HepG2 (cell line): ENCODE results near the gene AKAP12. TPM values are rescaled to one million over a fixed set of nuclear protein-coding genes. Genes with fewer than 3 reads are reported as not detected.

Source experiments
- BRD4 ChIP-seq: sonication (generic); formaldehyde crosslinking; IDR thresholded peaks from 2 replicates; pipeline ENCODE4 v1.4.0; 2020; ENCODE audit warnings: missing genetic modification reagents
- HOXA5 ChIP-seq: sonication (generic); formaldehyde crosslinking; IDR thresholded peaks from 2 replicates; pipeline ENCODE4 v1.4.0; 2020; ENCODE audit warnings: missing genetic modification reagents
- MATR3 ChIP-seq: sonication (generic); formaldehyde crosslinking; IDR thresholded peaks from 2 replicates; pipeline ENCODE4 v1.4.0; 2020; ENCODE audit warnings: missing genetic modification reagents
- NCOA5 ChIP-seq: sonication (generic); formaldehyde crosslinking; IDR thresholded peaks from 2 replicates; pipeline ENCODE4 v1.4.0; 2020; ENCODE audit warnings: missing genetic modification reagents
- NFKBIZ ChIP-seq: IDR thresholded peaks from 2 replicates; pipeline ENCODE4 v1.6.1; 2018; ENCODE audit warnings: missing genetic modification reagents, missing compliant biosample characterization
- NKX3-1 ChIP-seq: sonication (generic); formaldehyde crosslinking; IDR thresholded peaks from 2 replicates; pipeline ENCODE4 v1.5.0; 2020; ENCODE audit warnings: missing genetic modification reagents
- NR0B2 ChIP-seq: sonication (generic); formaldehyde crosslinking; IDR thresholded peaks from 2 replicates; pipeline ENCODE4 v1.4.0; 2020; ENCODE audit warnings: mild to moderate bottlenecking, missing genetic modification reagents
- NR2C2 ChIP-seq: sonication (generic); formaldehyde crosslinking; IDR thresholded peaks from 2 replicates; pipeline ENCODE4 v1.4.0; 2020; ENCODE audit warnings: missing genetic modification reagents, mild to moderate bottlenecking, moderate library complexity, borderline replicate concordance
- PCBP1 ChIP-seq: fragments of 200-400 bp; formaldehyde crosslinking; IDR thresholded peaks from 2 replicates; pipeline ENCODE4 v1.6.1; 2017; ENCODE audit warnings: mild to moderate bottlenecking, low read depth, low read length, borderline replicate concordance
- POLR2AphosphoS5 ChIP-seq: IDR thresholded peaks from 2 replicates; pipeline ENCODE4 v1.6.1; 2012; ENCODE audit warnings: low read depth, low read length
- RNF2 ChIP-seq: fragments of 450-650 bp; conservative IDR thresholded peaks from 2 replicates; pipeline ENCODE4 v1.6.1; 2016; ENCODE audit warnings: low read depth
- SOX13 ChIP-seq, 3 experiments: fragments of 450-650 bp in 1 of 3; sonication (generic) in 1 of 3; formaldehyde crosslinking in 1 of 3; IDR thresholded peaks in 2 of 3; conservative IDR thresholded peaks in 1 of 3; 2 replicates each; pipeline versions ENCODE4 v1.5.0 to v1.6.1; 2016 to 2020; ENCODE audit warnings: antibody characterized with exemption in 1 of 3, mild to moderate bottlenecking in 1 of 3, missing compliant biosample characterization in 1 of 3, missing genetic modification reagents in 1 of 3, moderate library complexity in 1 of 3
- SOX5 ChIP-seq: IDR thresholded peaks from 2 replicates; pipeline ENCODE4 v1.6.1; 2016; ENCODE audit warnings: borderline replicate concordance
- ZBTB20 ChIP-seq: sonication (generic); formaldehyde crosslinking; IDR thresholded peaks from 2 replicates; pipeline ENCODE4 v1.8.1; 2023; ENCODE audit warnings: missing genetic modification reagents, low read depth, mild to moderate bottlenecking, borderline replicate concordance
- ZBTB7A ChIP-seq: sonication (generic); formaldehyde crosslinking; IDR thresholded peaks from 2 replicates; pipeline ENCODE4 v1.8.0; 2022; ENCODE audit warnings: mild to moderate bottlenecking, missing genetic modification reagents
- ZFP62 ChIP-seq: sonication (generic); formaldehyde crosslinking; IDR thresholded peaks from 2 replicates; pipeline ENCODE4 v1.4.0; 2020; ENCODE audit warnings: missing genetic modification reagents
- ZNF629 ChIP-seq: sonication (generic); formaldehyde crosslinking; conservative IDR thresholded peaks from 2 replicates; pipeline ENCODE4 v1.5.0; 2020; ENCODE audit warnings: missing genetic modification reagents
- ZNF691 ChIP-seq: sonication (generic); formaldehyde crosslinking; IDR thresholded peaks from 2 replicates; pipeline ENCODE4 v1.4.0; 2020; ENCODE audit warnings: missing genetic modification reagents, low read depth, mild to moderate bottlenecking, borderline replicate concordance
- ZNF773 ChIP-seq: sonication (generic); formaldehyde crosslinking; IDR thresholded peaks from 2 replicates; pipeline ENCODE4 v1.4.0; 2020; ENCODE audit warnings: missing genetic modification reagents, borderline replicate concordance
- polyA plus RNA-seq, 8 experiments: library from polyadenylated mRNA; depleted of rRNA in 3 of 8; stranded (reverse) in 7 of 8; unstranded in 1 of 8; fragments of >200 nt; fragmentation: Illumina TruSeq in 4 of 8; extraction: Trizol in 4 of 8; gene quantifications; 2 replicates each; pipeline versions ENCODE4 v1.2.1 to v1.2.3, GENCODE V29; 2011 to 2016; ENCODE audit warnings: low read depth in 4 of 8, missing spikeins in 1 of 8, mixed read lengths in 1 of 8; ENCODE audit not compliant: insufficient read depth in 1 of 8
- total RNA-seq, 5 experiments: library from RNA; depleted of rRNA; stranded (reverse); fragments of >200 nt; fragmentation: Illumina TruSeq; extraction: Trizol; gene quantifications; 2 replicates each; pipeline ENCODE4 v1.2.3, GENCODE V29; 2016; ENCODE audit warnings: low read depth in 1 of 5
- TF ChIP-seq, protein P1 (sequence below): sonication (generic); formaldehyde crosslinking; IDR thresholded peaks from 2 replicates; pipeline ENCODE4 v1.5.1; 2020; ENCODE audit warnings: missing genetic modification reagents, mild to moderate bottlenecking, borderline replicate concordance
- TF ChIP-seq, protein P2 (sequence below): sonication (generic); formaldehyde crosslinking; IDR thresholded peaks from 2 replicates; pipeline ENCODE4 v1.4.0; 2020; ENCODE audit warnings: missing genetic modification reagents, mild to moderate bottlenecking, borderline replicate concordance
- TF ChIP-seq, protein P3 (sequence below): sonication (generic); formaldehyde crosslinking; IDR thresholded peaks from 2 replicates; pipeline ENCODE4 v1.5.0; 2020; ENCODE audit warnings: mild to moderate bottlenecking, missing genetic modification reagents

AKAP12 gene
- total and polyA plus RNA-seq, 2 of the 13 experiments (the other 11 are each of a cell fraction or from before 2014, with no cell fraction given): 10.6 to 19.0 TPM

GRCh38 chr6:151325075-151326050 is 85.6 kb downstream of the AKAP12 start (continued):
- TF ChIP-seq ZNF773: no peak
- TF ChIP-seq NR2C2 (CRISPR knock-in tag): no peak
- TF ChIP-seq SOX13 (IDR thresholded peaks at IDR 0.05): no peak
- no peak for TF ChIP-seq SOX13 (CRISPR knock-in tag; conservative IDR thresholded peaks at IDR 0.05 in 1 of 2, IDR thresholded peaks at IDR 0.05 in 1 of 2)
- TF ChIP-seq ZBTB7A (CRISPR knock-in tag): peak; percentile 82
- TF ChIP-seq SOX5 (CRISPR knock-in tag): no peak
- TF ChIP-seq RNF2: no peak
- no peak for TF ChIP-seq NCOA5
- no peak for TF ChIP-seq MATR3
- TF ChIP-seq, protein P1, sequence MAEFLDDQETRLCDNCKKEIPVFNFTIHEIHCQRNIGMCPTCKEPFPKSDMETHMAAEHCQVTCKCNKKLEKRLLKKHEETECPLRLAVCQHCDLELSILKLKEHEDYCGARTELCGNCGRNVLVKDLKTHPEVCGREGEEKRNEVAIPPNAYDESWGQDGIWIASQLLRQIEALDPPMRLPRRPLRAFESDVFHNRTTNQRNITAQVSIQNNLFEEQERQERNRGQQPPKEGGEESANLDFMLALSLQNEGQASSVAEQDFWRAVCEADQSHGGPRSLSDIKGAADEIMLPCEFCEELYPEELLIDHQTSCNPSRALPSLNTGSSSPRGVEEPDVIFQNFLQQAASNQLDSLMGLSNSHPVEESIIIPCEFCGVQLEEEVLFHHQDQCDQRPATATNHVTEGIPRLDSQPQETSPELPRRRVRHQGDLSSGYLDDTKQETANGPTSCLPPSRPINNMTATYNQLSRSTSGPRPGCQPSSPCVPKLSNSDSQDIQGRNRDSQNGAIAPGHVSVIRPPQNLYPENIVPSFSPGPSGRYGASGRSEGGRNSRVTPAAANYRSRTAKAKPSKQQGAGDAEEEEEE: no peak
- no peak for TF ChIP-seq NKX3-1
- peak; percentile 24; the same call in 1 of the 2 replicates for TF ChIP-seq POLR2AphosphoS5
- TF ChIP-seq PCBP1: no peak
- no peak; the same call in 1 of the 2 replicates for TF ChIP-seq HOXA5
- TF ChIP-seq, protein P2, sequence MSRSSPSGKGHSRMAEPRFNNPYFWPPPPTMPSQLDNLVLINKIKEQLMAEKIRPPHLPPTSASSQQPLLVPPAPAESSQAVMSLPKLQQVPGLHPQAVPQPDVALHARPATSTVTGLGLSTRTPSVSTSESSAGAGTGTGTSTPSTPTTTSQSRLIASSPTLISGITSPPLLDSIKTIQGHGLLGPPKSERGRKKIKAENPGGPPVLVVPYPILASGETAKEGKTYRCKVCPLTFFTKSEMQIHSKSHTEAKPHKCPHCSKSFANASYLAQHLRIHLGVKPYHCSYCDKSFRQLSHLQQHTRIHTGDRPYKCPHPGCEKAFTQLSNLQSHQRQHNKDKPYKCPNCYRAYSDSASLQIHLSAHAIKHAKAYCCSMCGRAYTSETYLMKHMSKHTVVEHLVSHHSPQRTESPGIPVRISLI (CRISPR knock-in tag): no peak
- no peak for TF ChIP-seq NFKBIZ (CRISPR knock-in tag)
- TF ChIP-seq ZNF629 (CRISPR knock-in tag): no peak
- TF ChIP-seq BRD4 (CRISPR knock-in tag): no peak
- no peak for TF ChIP-seq ZBTB20 (CRISPR knock-in tag)
- peak; percentile 23; the same call in 1 of the 2 replicates for TF ChIP-seq NR0B2
- TF ChIP-seq, protein P3, sequence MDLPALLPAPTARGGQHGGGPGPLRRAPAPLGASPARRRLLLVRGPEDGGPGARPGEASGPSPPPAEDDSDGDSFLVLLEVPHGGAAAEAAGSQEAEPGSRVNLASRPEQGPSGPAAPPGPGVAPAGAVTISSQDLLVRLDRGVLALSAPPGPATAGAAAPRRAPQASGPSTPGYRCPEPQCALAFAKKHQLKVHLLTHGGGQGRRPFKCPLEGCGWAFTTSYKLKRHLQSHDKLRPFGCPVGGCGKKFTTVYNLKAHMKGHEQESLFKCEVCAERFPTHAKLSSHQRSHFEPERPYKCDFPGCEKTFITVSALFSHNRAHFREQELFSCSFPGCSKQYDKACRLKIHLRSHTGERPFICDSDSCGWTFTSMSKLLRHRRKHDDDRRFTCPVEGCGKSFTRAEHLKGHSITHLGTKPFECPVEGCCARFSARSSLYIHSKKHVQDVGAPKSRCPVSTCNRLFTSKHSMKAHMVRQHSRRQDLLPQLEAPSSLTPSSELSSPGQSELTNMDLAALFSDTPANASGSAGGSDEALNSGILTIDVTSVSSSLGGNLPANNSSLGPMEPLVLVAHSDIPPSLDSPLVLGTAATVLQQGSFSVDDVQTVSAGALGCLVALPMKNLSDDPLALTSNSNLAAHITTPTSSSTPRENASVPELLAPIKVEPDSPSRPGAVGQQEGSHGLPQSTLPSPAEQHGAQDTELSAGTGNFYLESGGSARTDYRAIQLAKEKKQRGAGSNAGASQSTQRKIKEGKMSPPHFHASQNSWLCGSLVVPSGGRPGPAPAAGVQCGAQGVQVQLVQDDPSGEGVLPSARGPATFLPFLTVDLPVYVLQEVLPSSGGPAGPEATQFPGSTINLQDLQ: no peak
- no peak for TF ChIP-seq ZFP62 (CRISPR knock-in tag)
- TF ChIP-seq ZNF691 (CRISPR knock-in tag): no peak
